Glutamatergic neuron (in vitro differentiated cells): ENCODE data around the gene TPO. TPM values are rescaled to one million over a fixed set of nuclear protein-coding genes. Genes with fewer than 3 reads are reported as not detected.

Experiments
- DNase-seq: peaks from one replicate; pipeline ENCODE4 v3.0.0; 2022
- H3K27ac Mint-ChIP-seq: one replicate; pipeline ENCODE4 v1.8.0; 2020; ENCODE audit warnings: mild to moderate bottlenecking, mixed read lengths, inconsistent platforms; ENCODE audit not compliant: unreplicated experiment
- H3K27me3 Mint-ChIP-seq: one replicate; pipeline ENCODE4 v1.8.0; 2020; ENCODE audit warnings: mild to moderate bottlenecking, moderate library complexity, mixed read lengths, inconsistent platforms; ENCODE audit not compliant: unreplicated experiment
- H3K36me3 Mint-ChIP-seq: one replicate; pipeline ENCODE4 v1.8.0; 2020; ENCODE audit warnings: mild to moderate bottlenecking, mixed read lengths, inconsistent platforms; ENCODE audit not compliant: unreplicated experiment
- H3K4me1 Mint-ChIP-seq: one replicate; pipeline ENCODE4 v1.8.0; 2020; ENCODE audit warnings: mild to moderate bottlenecking, low read depth, mixed read lengths, inconsistent platforms; ENCODE audit not compliant: unreplicated experiment
- H3K4me3 Mint-ChIP-seq: one replicate; pipeline ENCODE4 v1.8.0; 2020; ENCODE audit warnings: mild to moderate bottlenecking, mixed read lengths, inconsistent platforms; ENCODE audit not compliant: unreplicated experiment
- H3K9me3 Mint-ChIP-seq: one replicate; pipeline ENCODE4 v1.8.0; 2020; ENCODE audit warnings: mild to moderate bottlenecking, moderate library complexity, mixed read lengths, inconsistent platforms; ENCODE audit not compliant: unreplicated experiment
- total RNA-seq: library from RNA; stranded (reverse); fragmentation: NEBNext Ultra II Directional; extraction: Animal tissue kit (Norgen Biotek cat#: 25700); gene quantifications from one replicate; pipeline ENCODE4 v1.2.1, GENCODE V29; 2021; ENCODE audit not compliant: unreplicated experiment
- TF ChIP-seq, protein P1 (sequence below): fragments of 200-600 bp; sonication (generic); IDR thresholded peaks from one replicate; pipeline ENCODE4 v1.5.0; 2021; ENCODE audit not compliant: partially characterized antibody, unreplicated experiment

The TPO gene
- total RNA-seq, 1 donor from 2014 or later = not detected

DNA sequence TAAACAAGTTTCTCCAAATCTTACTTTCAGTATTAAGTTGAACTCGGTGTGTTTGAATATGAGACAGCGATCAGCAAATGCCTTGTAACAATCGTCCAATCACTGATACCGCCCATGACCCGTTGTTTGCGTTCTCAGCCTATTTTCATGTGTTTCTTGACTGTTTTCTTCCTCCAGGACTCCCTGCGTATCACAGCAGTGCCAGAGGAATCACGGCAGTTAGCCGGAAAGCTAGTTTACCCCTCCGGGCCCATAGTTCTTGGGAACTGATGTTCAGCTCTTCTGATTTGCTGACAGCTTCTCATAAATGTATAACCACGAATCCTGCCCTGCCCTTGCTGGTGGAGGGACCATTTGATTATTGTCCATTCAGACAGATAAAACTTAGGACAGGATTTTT is 42.2 kb upstream of the TPO start:
- TF ChIP-seq, protein P1, sequence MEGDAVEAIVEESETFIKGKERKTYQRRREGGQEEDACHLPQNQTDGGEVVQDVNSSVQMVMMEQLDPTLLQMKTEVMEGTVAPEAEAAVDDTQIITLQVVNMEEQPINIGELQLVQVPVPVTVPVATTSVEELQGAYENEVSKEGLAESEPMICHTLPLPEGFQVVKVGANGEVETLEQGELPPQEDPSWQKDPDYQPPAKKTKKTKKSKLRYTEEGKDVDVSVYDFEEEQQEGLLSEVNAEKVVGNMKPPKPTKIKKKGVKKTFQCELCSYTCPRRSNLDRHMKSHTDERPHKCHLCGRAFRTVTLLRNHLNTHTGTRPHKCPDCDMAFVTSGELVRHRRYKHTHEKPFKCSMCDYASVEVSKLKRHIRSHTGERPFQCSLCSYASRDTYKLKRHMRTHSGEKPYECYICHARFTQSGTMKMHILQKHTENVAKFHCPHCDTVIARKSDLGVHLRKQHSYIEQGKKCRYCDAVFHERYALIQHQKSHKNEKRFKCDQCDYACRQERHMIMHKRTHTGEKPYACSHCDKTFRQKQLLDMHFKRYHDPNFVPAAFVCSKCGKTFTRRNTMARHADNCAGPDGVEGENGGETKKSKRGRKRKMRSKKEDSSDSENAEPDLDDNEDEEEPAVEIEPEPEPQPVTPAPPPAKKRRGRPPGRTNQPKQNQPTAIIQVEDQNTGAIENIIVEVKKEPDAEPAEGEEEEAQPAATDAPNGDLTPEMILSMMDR = no peak
- Mint-ChIP-seq H3K36me3 (no peaks in the 10 kb centered on the region), H3K4me3 (no peak overlapping the region), H3K9me3 (no peaks in the 10 kb centered on the region), H3K27ac (no peak overlapping the region), H3K27me3 (peaks cover 2% of the 10 kb centered on the region), H3K4me1 (peaks cover 5% of the 10 kb centered on the region)
- DNase-seq = no peak

DNA sequence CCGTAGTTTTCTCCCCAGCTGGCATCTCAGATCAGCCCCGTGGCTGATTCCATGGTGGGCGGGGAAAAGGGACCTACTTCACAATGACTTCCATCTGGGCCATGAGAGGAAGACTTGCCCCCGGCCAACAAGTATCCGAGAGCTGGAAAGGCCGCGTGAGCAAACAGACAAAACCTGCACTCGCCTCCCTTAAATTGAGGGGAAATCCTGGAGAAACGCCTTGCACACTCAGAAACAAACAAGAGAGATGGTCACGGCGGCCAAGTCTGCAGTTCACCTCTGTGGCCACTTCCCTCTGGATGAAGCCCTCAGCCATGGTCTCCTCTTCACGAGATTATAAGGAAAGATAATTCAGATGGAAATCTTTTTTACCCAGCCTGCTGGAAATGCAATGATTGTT is 39.4 kb upstream of the TPO start:
- peaks cover 5% of the 10 kb centered on the region for H3K4me1 Mint-ChIP-seq
- no peak overlapping the region for H3K4me3 Mint-ChIP-seq
- DNase-seq = no peak
- no peaks in the 10 kb centered on the region for H3K36me3 Mint-ChIP-seq
- H3K27me3 Mint-ChIP-seq = no peaks in the 10 kb centered on the region
- TF ChIP-seq, protein P1 = no peak
- no peaks in the 10 kb centered on the region for H3K9me3 Mint-ChIP-seq
- no peak overlapping the region for H3K27ac Mint-ChIP-seq

DNA sequence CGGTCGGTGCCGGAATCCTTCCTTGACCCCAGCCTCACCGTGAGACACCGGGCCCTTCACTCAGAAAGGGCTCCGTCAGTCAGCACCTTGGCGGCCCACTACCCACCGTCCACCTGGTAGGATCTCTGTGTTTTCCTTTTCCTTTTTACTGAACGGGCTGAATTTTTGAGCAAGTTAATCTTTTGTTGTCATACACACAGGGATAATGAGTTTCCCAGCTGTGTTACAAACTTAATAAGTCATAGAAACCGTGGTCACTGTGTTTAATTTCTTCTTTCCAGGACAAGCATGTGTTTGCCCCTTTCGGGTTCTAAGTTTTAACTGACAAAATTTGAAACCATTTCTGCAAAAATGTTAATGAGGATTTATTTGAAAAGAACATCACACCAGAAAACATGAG is 39.0 kb upstream of the TPO start:
- DNase-seq = no peak
- H3K4me1 Mint-ChIP-seq = peaks cover 5% of the 10 kb centered on the region

DNA sequence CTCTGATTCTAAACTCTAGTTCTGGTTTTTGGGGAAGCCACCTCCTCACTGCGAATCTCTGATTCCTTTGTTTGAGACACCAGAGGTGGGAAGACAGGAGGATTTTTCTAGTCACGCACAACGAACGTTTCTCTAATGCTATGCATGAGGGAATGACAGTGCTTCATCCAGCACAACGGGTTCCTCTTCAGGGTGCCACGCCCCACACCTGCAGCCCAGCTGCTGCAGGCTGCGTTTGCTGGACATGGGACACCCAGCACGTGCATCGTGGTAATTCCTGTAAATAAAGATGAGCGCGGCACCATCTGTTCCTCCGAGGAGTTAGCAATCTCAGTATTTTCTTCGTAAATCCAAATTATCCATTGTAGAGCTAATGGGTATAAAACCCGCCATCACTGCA is 37.5 kb upstream of the TPO start:
- DNase-seq = no peak
- H3K4me1 Mint-ChIP-seq = peaks cover 5% of the 10 kb centered on the region
- H3K27ac Mint-ChIP-seq = no peak overlapping the region
- no peaks in the 10 kb centered on the region for H3K36me3 Mint-ChIP-seq
- no peak overlapping the region for H3K4me3 Mint-ChIP-seq
- H3K9me3 Mint-ChIP-seq = no peaks in the 10 kb centered on the region
- TF ChIP-seq, protein P1 = no peak
- H3K27me3 Mint-ChIP-seq = no peaks in the 10 kb centered on the region

More for the DNA sequence above, 39.0 kb upstream of the TPO start:
- Mint-ChIP-seq H3K36me3 (no peaks in the 10 kb centered on the region), H3K27me3 (no peaks in the 10 kb centered on the region), H3K9me3 (no peaks in the 10 kb centered on the region), H3K27ac (no peak overlapping the region), H3K4me3 (no peak overlapping the region)
- TF ChIP-seq, protein P1 = no peak

DNA sequence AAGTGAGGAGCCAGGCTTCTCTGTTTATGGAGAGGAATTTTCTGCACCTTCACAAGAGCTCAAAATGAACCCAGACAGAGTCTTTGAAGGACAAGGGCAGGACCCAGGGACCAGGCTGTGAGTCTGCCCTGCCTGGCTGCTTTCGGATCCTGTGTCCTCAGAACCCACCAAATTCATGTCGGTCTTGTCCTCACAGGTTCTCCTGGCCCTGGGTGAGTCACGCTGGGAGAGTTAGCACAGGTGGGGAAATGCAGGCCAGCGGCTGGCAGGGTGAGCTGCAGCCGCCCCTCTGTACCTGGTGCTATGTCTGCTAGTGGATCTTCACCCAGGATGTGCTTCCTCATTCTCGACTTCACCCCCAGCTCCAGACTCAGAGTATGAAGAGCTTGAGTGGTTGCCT is 35.8 kb upstream of the TPO start:
- no peaks in the 10 kb centered on the region for H3K27me3 Mint-ChIP-seq
- TF ChIP-seq, protein P1 = no peak
- no peaks in the 10 kb centered on the region for H3K4me1 Mint-ChIP-seq
- DNase-seq = no peak
- H3K27ac Mint-ChIP-seq = no peak overlapping the region
- no peaks in the 10 kb centered on the region for H3K9me3 Mint-ChIP-seq
- H3K4me3 Mint-ChIP-seq = no peak overlapping the region
- no peaks in the 10 kb centered on the region for H3K36me3 Mint-ChIP-seq
